Glutamatergic neuron (in vitro differentiated cells): ENCODE measurements around the gene NOTUM. TPM values are rescaled to one million over a fixed set of nuclear protein-coding genes. Genes with fewer than 3 reads are reported as not detected.

Experiments
- DNase-seq: peaks from one replicate; pipeline ENCODE4 v3.0.0; 2022
- H3K27ac Mint-ChIP-seq: one replicate; pipeline ENCODE4 v1.8.0; 2020; ENCODE audit warnings: mild to moderate bottlenecking, mixed read lengths, inconsistent platforms; ENCODE audit not compliant: unreplicated experiment
- H3K27me3 Mint-ChIP-seq: one replicate; pipeline ENCODE4 v1.8.0; 2020; ENCODE audit warnings: mild to moderate bottlenecking, moderate library complexity, mixed read lengths, inconsistent platforms; ENCODE audit not compliant: unreplicated experiment
- H3K36me3 Mint-ChIP-seq: one replicate; pipeline ENCODE4 v1.8.0; 2020; ENCODE audit warnings: mild to moderate bottlenecking, mixed read lengths, inconsistent platforms; ENCODE audit not compliant: unreplicated experiment
- H3K4me1 Mint-ChIP-seq: one replicate; pipeline ENCODE4 v1.8.0; 2020; ENCODE audit warnings: mild to moderate bottlenecking, low read depth, mixed read lengths, inconsistent platforms; ENCODE audit not compliant: unreplicated experiment
- H3K4me3 Mint-ChIP-seq: one replicate; pipeline ENCODE4 v1.8.0; 2020; ENCODE audit warnings: mild to moderate bottlenecking, mixed read lengths, inconsistent platforms; ENCODE audit not compliant: unreplicated experiment
- H3K9me3 Mint-ChIP-seq: one replicate; pipeline ENCODE4 v1.8.0; 2020; ENCODE audit warnings: mild to moderate bottlenecking, moderate library complexity, mixed read lengths, inconsistent platforms; ENCODE audit not compliant: unreplicated experiment
- total RNA-seq: library from RNA; stranded (reverse); fragmentation: NEBNext Ultra II Directional; extraction: Animal tissue kit (Norgen Biotek cat#: 25700); gene quantifications from one replicate; pipeline ENCODE4 v1.2.1, GENCODE V29; 2021; ENCODE audit not compliant: unreplicated experiment
- TF ChIP-seq, protein P1 (sequence below): fragments of 200-600 bp; sonication (generic); IDR thresholded peaks from one replicate; pipeline ENCODE4 v1.5.0; 2021; ENCODE audit not compliant: partially characterized antibody, unreplicated experiment

NOTUM gene
- total RNA-seq, 1 donor from 2014 or later: 39.8 TPM

DNA sequence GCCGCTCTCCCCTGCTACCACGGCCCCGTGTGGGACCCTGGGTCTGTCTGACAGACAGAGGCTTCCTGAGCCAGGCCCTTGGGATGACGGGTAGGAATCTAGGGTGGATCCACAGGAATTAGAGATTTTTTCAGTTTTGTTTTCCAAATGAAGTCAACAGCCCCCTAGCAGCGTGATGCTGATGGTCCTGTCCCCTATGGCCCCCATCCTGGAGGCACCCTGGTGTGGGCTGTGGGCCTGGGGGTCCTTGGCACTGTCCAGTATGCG is 46.2 kb upstream of the NOTUM start:
- TF ChIP-seq, protein P1, sequence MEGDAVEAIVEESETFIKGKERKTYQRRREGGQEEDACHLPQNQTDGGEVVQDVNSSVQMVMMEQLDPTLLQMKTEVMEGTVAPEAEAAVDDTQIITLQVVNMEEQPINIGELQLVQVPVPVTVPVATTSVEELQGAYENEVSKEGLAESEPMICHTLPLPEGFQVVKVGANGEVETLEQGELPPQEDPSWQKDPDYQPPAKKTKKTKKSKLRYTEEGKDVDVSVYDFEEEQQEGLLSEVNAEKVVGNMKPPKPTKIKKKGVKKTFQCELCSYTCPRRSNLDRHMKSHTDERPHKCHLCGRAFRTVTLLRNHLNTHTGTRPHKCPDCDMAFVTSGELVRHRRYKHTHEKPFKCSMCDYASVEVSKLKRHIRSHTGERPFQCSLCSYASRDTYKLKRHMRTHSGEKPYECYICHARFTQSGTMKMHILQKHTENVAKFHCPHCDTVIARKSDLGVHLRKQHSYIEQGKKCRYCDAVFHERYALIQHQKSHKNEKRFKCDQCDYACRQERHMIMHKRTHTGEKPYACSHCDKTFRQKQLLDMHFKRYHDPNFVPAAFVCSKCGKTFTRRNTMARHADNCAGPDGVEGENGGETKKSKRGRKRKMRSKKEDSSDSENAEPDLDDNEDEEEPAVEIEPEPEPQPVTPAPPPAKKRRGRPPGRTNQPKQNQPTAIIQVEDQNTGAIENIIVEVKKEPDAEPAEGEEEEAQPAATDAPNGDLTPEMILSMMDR: no peak
- H3K27ac Mint-ChIP-seq: no peak overlapping the region
- H3K27me3 Mint-ChIP-seq: peaks cover 5% of the 10 kb centered on the region
- no peak for DNase-seq
- H3K36me3 Mint-ChIP-seq: no peaks in the 10 kb centered on the region
- H3K9me3 Mint-ChIP-seq: peaks cover 5% of the 10 kb centered on the region
- H3K4me1 Mint-ChIP-seq: peaks cover 10% of the 10 kb centered on the region
- no peak overlapping the region for H3K4me3 Mint-ChIP-seq

GRCh38 chr17:82006468-82007227 is 45.7 kb upstream of the NOTUM start:
- peaks cover 10% of the 10 kb centered on the region for H3K4me1 Mint-ChIP-seq
- no peak for DNase-seq
- no peaks in the 10 kb centered on the region for H3K36me3 Mint-ChIP-seq
- TF ChIP-seq, protein P1: no peak
- peak overlapping the region; percentile 60 for H3K4me3 Mint-ChIP-seq
- H3K27ac Mint-ChIP-seq: peak overlapping the region; percentile 81
- peaks cover 5% of the 10 kb centered on the region for H3K27me3 Mint-ChIP-seq
- peaks cover 5% of the 10 kb centered on the region for H3K9me3 Mint-ChIP-seq

DNA sequence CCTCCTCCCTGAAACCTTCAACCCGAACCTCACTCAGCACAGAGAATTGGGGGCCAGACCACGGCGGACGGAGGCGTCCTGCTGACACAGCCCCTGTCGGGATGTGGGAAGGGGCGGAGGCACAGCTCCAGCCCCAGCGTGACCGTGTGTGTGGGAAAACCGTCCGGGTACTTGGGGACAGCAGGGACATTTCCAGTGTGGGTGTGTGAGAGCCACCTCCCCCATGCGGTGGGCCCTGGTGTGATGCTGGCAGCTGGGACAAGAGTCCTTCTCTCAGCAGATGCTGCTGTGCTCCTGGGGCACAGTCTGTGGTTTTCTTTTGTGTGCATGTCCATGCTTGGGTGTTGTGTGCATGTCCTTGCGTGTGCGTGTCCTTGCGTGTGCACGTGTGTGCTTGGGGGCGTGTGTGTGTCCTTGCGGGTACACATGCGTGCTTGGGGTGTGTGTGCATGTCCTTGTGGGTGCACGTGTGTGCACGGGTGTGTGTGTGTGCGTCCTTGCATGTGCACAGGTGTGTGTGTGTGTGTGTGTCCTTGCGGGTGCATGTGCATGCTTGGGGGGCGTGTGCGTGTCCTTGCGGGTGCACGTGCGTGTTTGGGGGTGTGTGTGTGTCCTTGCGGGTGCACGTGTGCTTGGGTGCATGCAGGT is 44.8 kb upstream of the NOTUM start:
- H3K4me1 Mint-ChIP-seq: peaks cover 11% of the 10 kb centered on the region
- TF ChIP-seq, protein P1: no peak
- peak overlapping the region; percentile 60 for H3K4me3 Mint-ChIP-seq
- no peak for DNase-seq
- H3K27me3 Mint-ChIP-seq: peaks cover 5% of the 10 kb centered on the region
- H3K27ac Mint-ChIP-seq: peak overlapping the region; percentile 81
- H3K9me3 Mint-ChIP-seq: peaks cover 5% of the 10 kb centered on the region
- H3K36me3 Mint-ChIP-seq: no peaks in the 10 kb centered on the region

GRCh38 chr17:82004517-82005455 is 43.8 kb upstream of the NOTUM start:
- DNase-seq: peak; percentile 17
- Mint-ChIP-seq H3K27ac (no peak overlapping the region), H3K36me3 (no peaks in the 10 kb centered on the region), H3K4me3 (no peak overlapping the region), H3K27me3 (peaks cover 5% of the 10 kb centered on the region), H3K9me3 (peaks cover 5% of the 10 kb centered on the region), H3K4me1 (peaks cover 13% of the 10 kb centered on the region)
- TF ChIP-seq, protein P1: no peak
